ENCODE results near the gene KMT2C. TPM values are rescaled to one million over a fixed set of nuclear protein-coding genes. Genes with fewer than 3 reads are reported as not detected.

The KMT2C gene
- polyA plus RNA-seq, 1 donor, result 50.1 TPM

- DNase-seq, result no peak
These were observed 332.1 kb downstream of the KMT2C start for GRCh38 chr7:152103691-152104090.

- no peak for DNase-seq
These were observed 332.7 kb downstream of the KMT2C start for GRCh38 chr7:152103066-152103465.

GRCh38 chr7:152097330-152097729 is 338.5 kb downstream of the KMT2C start:
- DNase-seq, result no peak

GRCh38 chr7:152095771-152096170 is 340.0 kb downstream of the KMT2C start:
- DNase-seq, result no peak

- DNase-seq, result no peak
These were observed 342.1 kb downstream of the KMT2C start for GRCh38 chr7:152093717-152094116.

- DNase-seq, result no peak
These were observed 345.1 kb downstream of the KMT2C start for GRCh38 chr7:152090747-152091146.

GRCh38 chr7:152089183-152089582 is 346.6 kb downstream of the KMT2C start:
- no peak for DNase-seq

- DNase-seq, result no peak
These were observed 349.3 kb downstream of the KMT2C start for GRCh38 chr7:152086513-152086912.

GRCh38 chr7:152085131-152085530 is 350.7 kb downstream of the KMT2C start:
- no peak for DNase-seq

Other genes starting within 250 kb of the KMT2C start
- gene XRCC2, start 240.1 kb upstream of the KMT2C start, polyA plus RNA-seq (ENCODE audit: insufficient read length), result 14.9 TPM